Right renal cortex interstitium (tissue), 3 donors: ENCODE measurements around the gene OTUD4. TPM values are rescaled to one million over a fixed set of nuclear protein-coding genes. Genes with fewer than 3 reads are reported as not detected.
"Not testable (repeated sequence)": the region's sequence is repeated elsewhere in the genome, so short reads cannot be mapped to it uniquely, and the experiment has no call there.

Experiments
- DNase-seq, 3 donors: peaks; one replicate each; pipeline ENCODE4 v3.0.0-alpha.2; 2013; ENCODE audit warnings: low read depth in 3 of 3, low spot score in 2 of 3
- polyA plus RNA-seq, 3 donors: library from polyadenylated mRNA; unstranded; fragments of 120-200 nt; gene quantifications; one replicate each; pipeline ENCODE4 v1.2.1, GENCODE V29; 2013; ENCODE audit not compliant: insufficient read length in 3 of 3

Gene OTUD4
- polyA plus RNA-seq, 3 donors: 38.5 to 40.0 (median 38.6) TPM

DNA sequence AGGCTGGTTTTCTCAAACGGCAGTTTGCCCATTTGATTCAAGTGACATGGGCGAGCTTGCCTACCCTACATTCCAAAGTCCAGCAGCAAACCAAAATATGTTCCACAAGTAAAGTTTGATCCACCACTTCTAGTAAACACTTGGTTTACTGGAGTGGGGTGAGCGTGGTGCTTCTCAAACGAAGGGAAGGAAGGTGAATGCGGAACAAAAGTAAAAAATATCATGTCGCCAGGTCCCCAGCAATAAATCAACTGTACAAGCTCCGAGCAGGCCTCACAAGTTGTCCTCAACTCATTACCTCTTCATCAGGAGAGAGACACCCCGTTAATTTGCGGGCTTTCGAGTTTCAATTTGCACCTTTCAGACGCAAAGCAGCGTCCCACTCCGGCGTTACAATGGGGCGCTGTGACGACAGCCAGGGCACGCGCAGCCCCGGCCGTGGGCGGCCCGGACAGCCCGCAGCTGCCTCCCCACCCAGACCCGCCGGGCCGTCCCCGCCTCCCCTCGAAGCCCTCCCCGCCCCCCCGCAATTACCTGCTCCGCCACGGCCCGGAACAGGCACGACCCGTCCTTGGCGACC, 1.0 kb downstream of the OTUD4 start:
- peak in 1 of 3 donors; percentile 29 for DNase-seq

DNA sequence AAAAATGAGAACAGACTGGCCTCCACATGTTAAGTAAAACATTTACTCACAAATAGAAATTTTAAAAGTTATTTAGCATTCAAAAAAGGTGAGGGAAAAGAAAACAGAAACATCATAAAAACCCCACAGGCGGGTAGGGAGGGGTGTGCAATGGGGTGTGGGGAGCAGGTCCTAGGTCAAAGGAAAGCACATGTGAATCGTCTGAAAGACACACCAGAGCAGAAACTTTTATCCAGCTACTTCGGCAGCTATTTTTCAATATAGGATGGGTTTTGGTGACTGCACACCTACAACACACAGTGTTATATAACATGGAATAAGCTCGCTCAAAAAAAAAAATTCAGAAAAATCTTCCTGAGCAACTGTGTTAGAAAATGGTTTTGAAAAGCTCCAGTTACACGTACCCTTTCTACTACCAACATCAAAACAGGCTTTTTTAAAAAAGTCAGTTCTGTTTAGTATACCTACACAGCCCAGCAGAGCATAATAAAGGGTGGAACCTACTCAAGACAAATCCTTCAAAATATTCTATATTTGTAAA, 1.6 kb downstream of the OTUD4 start:
- DNase-seq: no peak

DNA sequence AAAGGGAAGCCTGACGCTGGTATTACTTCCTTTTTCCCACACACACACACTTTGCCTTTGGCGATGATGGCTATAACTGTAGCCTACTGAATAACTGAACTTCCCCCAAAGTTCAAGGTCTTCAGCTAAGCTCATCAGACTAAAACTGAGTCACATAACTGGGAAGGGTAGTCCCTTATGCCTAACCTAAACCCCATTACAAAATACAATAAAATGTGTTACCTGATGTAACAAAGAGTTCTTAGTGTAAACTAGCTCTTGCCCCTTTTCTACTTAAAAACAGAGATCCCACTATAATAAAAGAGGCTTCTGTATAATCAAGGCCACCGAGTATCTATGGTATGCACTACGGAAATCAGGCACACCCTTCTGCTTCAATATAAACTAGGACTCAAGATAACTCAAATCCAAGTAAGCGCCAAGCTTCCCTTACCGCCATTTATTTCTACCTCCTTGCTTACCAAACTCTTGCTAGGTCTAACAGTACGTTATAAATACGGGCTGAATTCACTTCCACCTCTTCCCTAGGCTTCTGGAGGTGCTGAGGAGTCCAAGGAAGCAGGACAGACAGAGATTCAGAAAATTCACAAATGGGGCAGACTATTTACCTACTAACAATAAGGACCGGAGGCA, 2.4 kb downstream of the OTUD4 start:
- DNase-seq: no peak

GRCh38 chr4:145177511-145177905, 2.9 kb downstream of the OTUD4 start:
- no peak for DNase-seq

GRCh38 chr4:145176641-145177432, 3.6 kb downstream of the OTUD4 start:
- no peak for DNase-seq

DNA sequence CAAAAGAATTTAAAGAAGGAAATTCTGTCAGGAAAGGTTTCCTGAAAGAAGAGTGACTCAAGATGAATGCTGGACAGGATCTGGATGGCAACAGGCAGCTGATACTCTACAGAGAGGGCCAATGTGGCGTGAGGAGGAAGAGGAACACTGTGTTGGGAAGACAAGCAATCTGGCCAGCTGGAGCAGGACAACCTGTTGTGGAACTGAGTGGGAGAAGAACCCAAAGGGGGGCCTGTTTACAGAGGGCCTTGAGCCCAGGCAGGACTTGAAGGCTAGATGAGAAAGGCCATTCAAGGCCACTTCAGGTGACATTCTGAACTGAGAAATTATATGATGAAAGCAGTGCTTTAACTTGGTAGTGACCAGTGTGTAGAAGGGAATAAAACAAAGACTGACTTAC, 8.5 kb downstream of the OTUD4 start:
- DNase-seq: no peak

GRCh38 chr4:145170223-145170622, 10.2 kb downstream of the OTUD4 start:
- no peak for DNase-seq

DNA sequence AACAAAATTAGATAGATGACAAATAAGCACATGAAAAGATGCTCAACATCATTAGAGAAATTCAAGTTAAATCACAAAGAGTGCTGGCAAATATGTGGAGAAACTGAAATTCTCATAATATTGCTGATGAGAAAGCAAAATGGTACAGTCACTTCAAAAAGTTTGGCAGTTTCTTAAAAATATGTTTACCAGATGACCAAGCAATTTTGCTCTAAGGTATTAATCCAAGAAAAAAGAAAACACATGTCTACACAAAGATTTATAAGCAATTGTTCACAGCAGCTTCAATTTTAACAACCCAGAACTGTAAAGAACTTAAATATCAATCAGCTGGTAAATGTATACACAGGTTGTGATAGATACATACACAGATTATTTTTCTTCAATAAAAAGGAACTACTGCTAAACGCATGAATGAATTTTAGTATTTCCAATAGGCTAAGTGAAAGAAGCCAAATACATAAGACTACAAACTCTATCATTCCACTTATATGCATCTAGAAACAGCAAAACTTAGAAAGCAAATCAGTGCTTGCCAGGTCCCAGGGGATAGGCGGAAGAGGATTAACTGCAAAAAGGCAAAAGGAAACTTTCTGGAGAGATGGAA, 11.7 kb downstream of the OTUD4 start:
- DNase-seq: no peak

GRCh38 chr4:145167887-145168286, 12.5 kb downstream of the OTUD4 start:
- no peak for DNase-seq

- DNase-seq: no peak
Measured at GRCh38 chr4:145161549-145161948, 18.8 kb downstream of the OTUD4 start.

DNA sequence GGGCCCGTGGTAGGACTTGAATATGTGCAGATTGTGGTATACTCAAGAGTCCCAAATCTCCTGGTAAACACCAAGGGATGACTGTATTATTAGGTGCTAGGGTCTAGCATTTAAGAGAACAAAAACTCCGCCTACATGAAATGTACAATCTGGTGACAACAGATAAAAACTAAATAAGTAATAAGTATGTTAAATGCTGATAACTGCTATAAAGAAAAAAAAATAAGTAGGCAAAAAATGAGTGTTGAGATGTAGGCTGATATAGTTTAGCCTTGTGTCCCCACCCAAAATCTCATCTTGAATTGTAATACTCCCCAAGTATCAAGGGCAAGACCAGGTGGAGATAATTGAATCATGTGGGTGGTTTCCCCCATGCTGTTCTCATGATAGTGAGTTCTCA, 23.4 kb downstream of the OTUD4 start:
- DNase-seq: no peak

- DNase-seq: no peak
Measured at GRCh38 chr4:145155268-145155870, 25.0 kb downstream of the OTUD4 start.

DNA sequence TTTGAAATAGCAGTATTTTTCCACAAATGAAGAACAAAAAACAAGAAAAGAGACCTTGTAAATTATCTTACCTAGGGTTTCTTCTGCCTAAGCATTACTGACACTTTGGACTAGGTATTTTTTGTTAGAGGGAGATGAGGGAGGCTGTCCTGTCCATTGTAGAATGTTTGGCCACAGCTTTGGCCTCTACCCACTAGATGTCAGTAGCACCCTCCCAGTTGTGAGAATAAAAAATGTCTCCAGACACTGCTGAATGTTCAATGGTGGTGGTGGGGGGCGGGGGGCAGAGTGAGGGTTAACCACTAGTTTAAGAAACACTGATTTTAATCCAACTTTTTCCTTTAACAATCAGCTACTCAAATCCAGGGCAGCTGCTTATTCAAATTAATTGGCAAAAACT, 25.8 kb downstream of the OTUD4 start:
- no peak for DNase-seq

- DNase-seq: no peak
Measured at GRCh38 chr4:145153904-145154298, 26.5 kb downstream of the OTUD4 start.

DNA sequence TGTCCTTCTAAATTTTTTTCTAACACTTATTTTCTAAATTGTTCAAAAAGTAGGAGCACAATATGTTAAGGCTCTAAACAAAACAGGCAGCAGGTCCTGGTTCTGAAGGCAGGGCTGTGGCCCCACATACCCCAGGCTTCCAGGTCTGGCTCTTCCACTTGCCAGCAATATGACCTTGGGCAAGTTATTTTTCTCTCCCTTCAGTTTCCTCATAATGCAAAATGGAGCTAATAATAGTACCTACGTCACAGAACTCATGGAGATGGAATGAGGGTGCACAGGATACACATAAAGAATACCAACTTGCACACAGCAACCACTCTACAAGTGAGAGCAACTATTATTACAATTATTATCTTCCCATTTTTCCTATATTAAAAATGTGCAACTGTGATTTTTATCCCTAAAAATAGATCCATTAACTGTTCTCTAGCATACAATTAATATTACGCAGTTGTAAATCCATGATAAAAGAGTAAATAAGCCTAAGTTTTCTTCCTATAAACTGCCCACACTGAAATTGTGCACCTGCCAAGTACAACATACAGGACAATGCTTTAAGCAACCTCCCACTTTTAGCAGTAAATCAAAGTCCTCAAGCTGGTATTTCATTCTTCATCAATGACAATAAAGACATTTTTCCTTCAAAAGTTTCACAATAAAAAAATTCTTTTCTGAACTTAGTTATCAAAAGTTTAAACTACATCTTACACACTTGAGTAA, 27.0 kb downstream of the OTUD4 start:
- DNase-seq: no peak

GRCh38 chr4:145148980-145149379, 31.4 kb downstream of the OTUD4 start:
- DNase-seq: no peak

- DNase-seq: not testable (repeated sequence)
Measured at GRCh38 chr4:145136219-145136618, 44.2 kb downstream of the OTUD4 start.

GRCh38 chr4:145132511-145133098, 47.8 kb downstream of the OTUD4 start:
- no peak for DNase-seq

DNA sequence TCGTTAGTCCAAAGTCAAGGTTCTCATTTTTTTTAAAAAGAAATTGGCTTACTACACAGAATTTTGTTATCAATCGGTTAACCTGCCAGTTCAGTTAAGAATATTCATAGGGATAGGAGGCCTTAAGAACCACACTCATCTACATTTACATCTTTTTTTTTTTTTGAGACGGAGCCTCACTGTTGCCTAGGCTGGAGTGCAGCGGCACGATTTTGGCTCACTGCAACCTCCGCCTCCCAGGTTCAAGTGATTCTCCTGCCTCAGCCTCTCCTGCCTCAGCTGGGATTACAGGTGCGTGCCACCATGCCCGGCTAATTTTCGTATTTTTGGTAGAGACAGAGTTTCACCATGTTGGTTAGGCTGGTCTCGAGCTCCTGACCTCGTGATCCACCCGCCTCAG, 48.5 kb downstream of the OTUD4 start:
- no peak for DNase-seq
